Hepatocyte (in vitro differentiated cells): ENCODE data around the gene RCL1. TPM values are rescaled to one million over a fixed set of nuclear protein-coding genes. Genes with fewer than 3 reads are reported as not detected.
"Not testable (repeated sequence)": the region's sequence is repeated elsewhere in the genome, so short reads cannot be mapped to it uniquely, and the experiment has no call there.

Source experiments
- DNase-seq: peaks from one replicate; pipeline ENCODE4 v3.0.0-alpha.2; 2016; ENCODE audit warnings: low spot score
- H2AFZ ChIP-seq: fragments of 200-600 bp; sonication (generic); 2 replicates; pipeline ENCODE4 v1.6.0; 2016; ENCODE audit warnings: antibody characterized with exemption, mild to moderate bottlenecking
- H3K27ac ChIP-seq: fragments of 200-600 bp; sonication (generic); 2 replicates; pipeline ENCODE4 v1.5.1; 2016; ENCODE audit warnings: mild to moderate bottlenecking
- H3K27me3 ChIP-seq: fragments of 200-600 bp; sonication (generic); 2 replicates; pipeline ENCODE4 v1.6.1; 2016
- H3K36me3 ChIP-seq: fragments of 200-600 bp; sonication (generic); replicated peaks from 2 replicates; pipeline ENCODE4 v1.5.1; 2016; ENCODE audit warnings: low read depth; ENCODE audit not compliant: insufficient read depth
- H3K4me1 ChIP-seq: fragments of 200-600 bp; sonication (generic); 2 replicates; pipeline ENCODE4 v1.5.1; 2016; ENCODE audit warnings: mild to moderate bottlenecking, moderate library complexity; ENCODE audit not compliant: insufficient read depth
- H3K4me2 ChIP-seq: fragments of 200-600 bp; sonication (generic); 2 replicates; pipeline ENCODE4 v1.6.0; 2016
- H3K4me3 ChIP-seq: fragments of 200-600 bp; sonication (generic); 2 replicates; pipeline ENCODE4 v1.5.1; 2016; ENCODE audit warnings: mild to moderate bottlenecking
- H3K79me2 ChIP-seq: fragments of 200-600 bp; sonication (generic); 2 replicates; pipeline ENCODE4 v1.6.0; 2017; ENCODE audit warnings: mild to moderate bottlenecking
- H3K9me2 ChIP-seq: fragments of 200-600 bp; sonication (generic); replicated peaks from 2 replicates; pipeline ENCODE4 v1.6.0; 2017; ENCODE audit warnings: mild to moderate bottlenecking; ENCODE audit not compliant: insufficient read depth
- H3K9me3 ChIP-seq: fragments of 200-600 bp; sonication (generic); 2 replicates; pipeline ENCODE4 v1.5.1; 2016; ENCODE audit warnings: low read depth, mild to moderate bottlenecking
- H4K20me1 ChIP-seq: fragments of 200-600 bp; sonication (generic); 2 replicates; pipeline ENCODE4 v1.6.0; 2016; ENCODE audit warnings: mild to moderate bottlenecking; ENCODE audit not compliant: insufficient read depth, poor library complexity, severe bottlenecking
- EZH2 ChIP-seq: fragments of 200-600 bp; sonication (generic); IDR thresholded peaks from 2 replicates; pipeline ENCODE4 v1.6.1; 2016; ENCODE audit warnings: antibody characterized with exemption, mild to moderate bottlenecking, borderline replicate concordance
- EZH2phosphoT487 ChIP-seq: fragments of 200-600 bp; sonication (generic); IDR thresholded peaks from one replicate; pipeline ENCODE4 v1.6.1; 2018; ENCODE audit warnings: antibody characterized with exemption, mild to moderate bottlenecking, low read depth, moderate library complexity; ENCODE audit not compliant: unreplicated experiment, severe bottlenecking
- WGBS: methylation state at CpG from one replicate; pipeline ENCODE4 v1.1.6; 2016; ENCODE audit warnings: low lambda C conversion rate; ENCODE audit errors: missing lambda C conversion rate; 5-methylcytosine and 5-hydroxymethylcytosine counted together
- polyA plus RNA-seq: library from polyadenylated mRNA; unstranded; fragments of >200 nt; fragmentation: Nextera tagmentation; extraction: Ambion mirVana; gene quantifications from 2 replicates; pipeline ENCODE4 v1.2.1, GENCODE V29; 2016
- total RNA-seq: library from RNA; depleted of rRNA; stranded (reverse); fragments of >200 nt; gene quantifications from 2 replicates; pipeline ENCODE4 v1.2.3, GENCODE V29; 2014
- TF ChIP-seq, protein P1 (sequence below): fragments of 200-600 bp; sonication (generic); IDR thresholded peaks from 2 replicates; pipeline ENCODE4 v1.5.1; 2016; ENCODE audit warnings: antibody characterized with exemption, mild to moderate bottlenecking; ENCODE audit not compliant: poor library complexity

The RCL1 gene
- total and polyA plus RNA-seq, 2 experiments from 2014 or later = 25.6 to 30.1 TPM

DNA sequence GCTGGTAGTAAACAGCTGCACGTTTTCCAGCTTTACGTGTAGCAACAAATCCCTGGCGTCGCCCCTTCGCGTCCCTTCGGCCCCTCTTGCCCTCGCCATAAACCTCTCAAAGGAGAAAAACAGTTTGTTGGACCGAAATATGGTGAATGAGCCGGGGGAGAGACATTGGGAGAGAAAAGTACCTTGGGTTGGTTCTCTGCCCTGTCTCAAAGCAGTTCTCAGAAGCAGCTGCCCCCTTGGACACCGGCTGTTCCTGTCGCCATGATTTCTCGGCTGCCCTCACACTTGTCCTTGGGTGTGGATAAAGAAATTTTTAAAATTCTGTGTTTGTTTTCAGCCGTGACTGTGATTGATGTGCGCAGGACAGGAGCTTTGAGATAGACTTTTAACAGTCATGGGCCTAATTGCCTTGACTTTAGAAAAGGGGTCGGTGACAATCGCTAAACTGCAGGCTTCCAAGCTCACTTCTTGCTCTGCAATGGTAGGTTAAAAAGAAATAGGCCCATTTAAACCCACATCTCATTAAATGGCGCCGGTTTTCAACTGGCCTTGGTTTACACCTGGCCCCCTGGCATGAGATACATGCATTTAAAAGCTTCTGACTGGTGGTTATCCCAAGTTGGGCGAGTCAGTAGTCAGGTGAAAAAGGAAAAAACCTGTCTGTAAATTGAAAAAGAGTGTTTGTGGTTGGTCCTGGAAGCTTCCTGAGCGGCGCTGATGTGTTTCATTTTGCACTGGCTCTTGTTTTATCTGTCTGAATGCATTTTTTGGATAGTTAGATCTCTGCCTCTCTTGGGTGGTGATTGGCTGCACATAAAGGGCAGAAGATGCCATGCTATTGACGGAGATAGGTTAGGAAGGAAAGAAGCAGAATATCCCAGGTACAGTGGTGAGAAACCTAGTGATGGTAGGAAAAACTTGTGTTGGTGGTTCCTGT lies 983 bp downstream of the RCL1 start:
- H3K9me3 ChIP-seq = no peaks in the 10 kb centered on the region
- peak overlapping the region; percentile 78 for H2AFZ ChIP-seq
- peak overlapping the region; percentile 90 for H3K27ac ChIP-seq
- H3K4me1 ChIP-seq = peaks cover 11% of the 10 kb centered on the region
- 18% methylated on average over 22 of the region's 23 CpGs for WGBS
- H3K79me2 ChIP-seq = peaks cover 53% of the 10 kb centered on the region
- DNase-seq = no peak
- peaks cover 3% of the 10 kb centered on the region for H4K20me1 ChIP-seq
- peak overlapping the region; percentile 88 for H3K4me2 ChIP-seq
- TF ChIP-seq, protein P1, sequence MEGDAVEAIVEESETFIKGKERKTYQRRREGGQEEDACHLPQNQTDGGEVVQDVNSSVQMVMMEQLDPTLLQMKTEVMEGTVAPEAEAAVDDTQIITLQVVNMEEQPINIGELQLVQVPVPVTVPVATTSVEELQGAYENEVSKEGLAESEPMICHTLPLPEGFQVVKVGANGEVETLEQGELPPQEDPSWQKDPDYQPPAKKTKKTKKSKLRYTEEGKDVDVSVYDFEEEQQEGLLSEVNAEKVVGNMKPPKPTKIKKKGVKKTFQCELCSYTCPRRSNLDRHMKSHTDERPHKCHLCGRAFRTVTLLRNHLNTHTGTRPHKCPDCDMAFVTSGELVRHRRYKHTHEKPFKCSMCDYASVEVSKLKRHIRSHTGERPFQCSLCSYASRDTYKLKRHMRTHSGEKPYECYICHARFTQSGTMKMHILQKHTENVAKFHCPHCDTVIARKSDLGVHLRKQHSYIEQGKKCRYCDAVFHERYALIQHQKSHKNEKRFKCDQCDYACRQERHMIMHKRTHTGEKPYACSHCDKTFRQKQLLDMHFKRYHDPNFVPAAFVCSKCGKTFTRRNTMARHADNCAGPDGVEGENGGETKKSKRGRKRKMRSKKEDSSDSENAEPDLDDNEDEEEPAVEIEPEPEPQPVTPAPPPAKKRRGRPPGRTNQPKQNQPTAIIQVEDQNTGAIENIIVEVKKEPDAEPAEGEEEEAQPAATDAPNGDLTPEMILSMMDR = no peak
- no peak for TF ChIP-seq EZH2phosphoT487
- TF ChIP-seq EZH2 = no peak
- no peaks in the 10 kb centered on the region for H3K9me2 ChIP-seq
- H3K4me3 ChIP-seq = peak overlapping the region; percentile 69
- no peaks in the 10 kb centered on the region for H3K27me3 ChIP-seq
- H3K36me3 ChIP-seq = no peaks in the 10 kb centered on the region

DNA sequence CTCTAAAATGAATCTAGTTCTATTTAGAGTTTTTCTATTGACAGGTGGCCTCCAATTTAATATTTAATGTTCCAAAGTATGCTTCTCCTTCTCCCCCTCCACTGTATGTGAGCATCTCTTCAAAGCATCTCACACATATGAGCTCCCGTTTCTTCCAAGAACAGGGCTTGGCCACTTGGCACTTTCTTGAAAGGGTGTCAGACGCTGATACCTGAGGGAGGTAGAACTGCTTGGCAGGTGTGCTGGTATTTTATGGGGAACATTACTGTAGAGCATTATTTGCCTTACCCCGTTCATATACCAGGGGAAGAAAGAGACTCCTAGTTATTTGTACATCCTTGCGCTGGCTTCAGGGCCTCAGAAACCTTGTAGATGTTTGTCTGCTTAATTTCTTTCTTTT lies 1.9 kb downstream of the RCL1 start:
- Histone ChIP-seq H2AFZ (no peak overlapping the region), H4K20me1 (peaks cover 3% of the 10 kb centered on the region), H3K27me3 (no peaks in the 10 kb centered on the region), H3K9me2 (no peaks in the 10 kb centered on the region), H3K36me3 (no peaks in the 10 kb centered on the region), H3K27ac (no peak overlapping the region), H3K79me2 (peaks cover 61% of the 10 kb centered on the region), H3K4me2 (peak overlapping the region; percentile 88), H3K9me3 (no peaks in the 10 kb centered on the region), H3K4me1 (peaks cover 11% of the 10 kb centered on the region), H3K4me3 (no peak overlapping the region)
- 86% methylated on average over 4 of the region's 4 CpGs for WGBS
- no peak for TF ChIP-seq EZH2
- TF ChIP-seq EZH2phosphoT487 = no peak
- TF ChIP-seq, protein P1 = no peak
- DNase-seq = no peak

DNA sequence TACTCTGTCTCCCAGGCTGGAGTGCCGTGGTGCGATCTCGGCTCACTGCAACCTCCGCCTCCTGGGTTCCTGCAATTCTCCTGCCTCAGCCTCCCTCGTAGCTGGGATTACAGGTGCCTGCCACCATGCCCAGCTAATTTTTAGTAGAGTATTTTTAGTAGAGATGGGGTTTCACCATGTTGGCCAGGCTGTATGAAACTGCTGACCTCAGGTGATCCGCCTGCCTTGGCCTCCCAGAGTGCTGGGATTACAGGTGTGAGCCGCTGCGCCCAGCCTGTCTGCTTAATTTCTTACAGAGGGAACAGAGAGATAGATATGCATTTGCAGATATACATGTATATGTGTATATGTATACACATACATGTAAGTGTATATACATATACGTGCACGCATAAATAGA lies 2.4 kb downstream of the RCL1 start:
- H3K36me3 ChIP-seq, DNase-seq, H3K4me2 ChIP-seq, H4K20me1 ChIP-seq, H3K27me3 ChIP-seq, H2AFZ ChIP-seq, H3K4me3 ChIP-seq, H3K27ac ChIP-seq, H3K9me3 ChIP-seq, H3K9me2 ChIP-seq: not testable (repeated sequence)
- peaks cover 11% of the 10 kb centered on the region for H3K4me1 ChIP-seq
- 99% methylated on average over 10 of the region's 10 CpGs for WGBS
- H3K79me2 ChIP-seq = peaks cover 65% of the 10 kb centered on the region

DNA sequence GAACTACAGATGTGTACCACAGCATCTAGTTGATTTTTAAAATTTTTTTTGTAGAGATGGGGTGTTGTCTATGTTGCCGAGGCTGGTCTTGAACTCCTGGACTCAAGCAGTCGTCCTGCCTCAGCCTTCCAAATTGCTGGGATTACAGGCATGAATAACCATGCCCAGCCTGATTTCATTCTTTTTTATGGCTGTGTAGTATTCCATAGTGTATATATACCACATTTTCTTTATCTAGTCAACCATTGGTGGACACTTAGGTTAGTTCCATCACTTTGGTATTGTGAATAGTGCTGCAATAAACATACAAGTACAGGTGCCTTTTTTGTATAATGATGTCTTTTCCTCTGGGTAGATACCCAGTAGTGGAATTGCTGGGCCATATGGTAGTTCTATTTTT lies 3.8 kb downstream of the RCL1 start:
- H2AFZ ChIP-seq = no peak overlapping the region
- H3K79me2 ChIP-seq = peaks cover 79% of the 10 kb centered on the region
- no peak for DNase-seq
- WGBS = 97% methylated on average over 2 of the region's 2 CpGs
- H3K9me2 ChIP-seq = no peaks in the 10 kb centered on the region
- no peak overlapping the region for H3K4me3 ChIP-seq
- no peak for TF ChIP-seq EZH2phosphoT487
- no peaks in the 10 kb centered on the region for H3K9me3 ChIP-seq
- no peaks in the 10 kb centered on the region for H3K36me3 ChIP-seq
- H3K27ac ChIP-seq = no peak overlapping the region
- H4K20me1 ChIP-seq = peaks cover 3% of the 10 kb centered on the region
- H3K4me2 ChIP-seq = no peak overlapping the region
- H3K4me1 ChIP-seq = peaks cover 11% of the 10 kb centered on the region
- no peaks in the 10 kb centered on the region for H3K27me3 ChIP-seq
